ENCODE results near the gene MRPL57. TPM values are rescaled to one million over a fixed set of nuclear protein-coding genes. Genes with fewer than 3 reads are reported as not detected.
"Not testable (repeated sequence)": the region's sequence is repeated elsewhere in the genome, so short reads cannot be mapped to it uniquely, and the experiment has no call there.

MRPL57 gene
- total RNA-seq, 2 donors from 2014 or later = 18.0 to 30.3 TPM

DNA sequence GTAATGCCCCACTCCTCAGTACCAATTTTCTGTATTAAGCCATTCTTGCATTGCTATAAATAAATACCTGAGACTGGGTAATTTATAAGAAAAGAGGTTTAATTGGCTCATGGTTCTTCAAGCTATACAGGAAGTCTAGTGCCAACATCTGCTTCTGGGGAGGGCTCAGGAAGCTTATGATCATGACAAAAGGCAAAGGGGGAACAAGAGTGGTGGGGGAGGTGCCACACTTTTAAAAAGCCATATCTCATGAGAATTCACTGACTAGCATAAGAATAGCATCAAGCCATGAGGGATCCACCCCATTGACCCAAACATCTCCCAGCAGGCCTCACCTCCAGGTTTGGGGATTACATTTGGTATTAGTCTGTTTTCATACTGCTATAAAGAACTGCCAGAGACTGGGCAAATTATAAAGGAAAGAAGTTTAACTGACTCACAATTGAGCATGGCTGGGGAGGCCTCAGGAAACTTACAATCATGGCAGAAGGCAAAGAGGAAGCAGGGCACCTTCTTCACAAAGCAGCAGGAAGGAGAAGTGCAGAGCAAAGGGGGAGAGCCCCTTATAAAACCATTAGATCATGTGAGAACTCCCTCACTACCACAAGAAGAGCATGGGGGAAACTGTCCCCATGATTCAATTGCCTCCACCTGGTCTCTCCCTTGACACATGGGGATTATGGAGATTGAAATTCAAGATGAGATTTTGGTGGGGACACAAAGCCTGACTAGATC is 25.2 kb downstream of the MRPL57 start:
- H3K36me3 ChIP-seq; H3K9me3 ChIP-seq; H3K4me3 ChIP-seq; H3K27ac ChIP-seq; DNase-seq (ENCODE audit: low spot score); H3K4me1 ChIP-seq (ENCODE audit: control insufficient read depth in 1 of 2, low read depth in 2 of 2); ATAC-seq (ENCODE audit: insufficient number of reproducible peaks, low FRiP score, low read depth); H3K27me3 ChIP-seq (replicated peaks; ENCODE audit: insufficient read depth): not testable (repeated sequence)

DNA sequence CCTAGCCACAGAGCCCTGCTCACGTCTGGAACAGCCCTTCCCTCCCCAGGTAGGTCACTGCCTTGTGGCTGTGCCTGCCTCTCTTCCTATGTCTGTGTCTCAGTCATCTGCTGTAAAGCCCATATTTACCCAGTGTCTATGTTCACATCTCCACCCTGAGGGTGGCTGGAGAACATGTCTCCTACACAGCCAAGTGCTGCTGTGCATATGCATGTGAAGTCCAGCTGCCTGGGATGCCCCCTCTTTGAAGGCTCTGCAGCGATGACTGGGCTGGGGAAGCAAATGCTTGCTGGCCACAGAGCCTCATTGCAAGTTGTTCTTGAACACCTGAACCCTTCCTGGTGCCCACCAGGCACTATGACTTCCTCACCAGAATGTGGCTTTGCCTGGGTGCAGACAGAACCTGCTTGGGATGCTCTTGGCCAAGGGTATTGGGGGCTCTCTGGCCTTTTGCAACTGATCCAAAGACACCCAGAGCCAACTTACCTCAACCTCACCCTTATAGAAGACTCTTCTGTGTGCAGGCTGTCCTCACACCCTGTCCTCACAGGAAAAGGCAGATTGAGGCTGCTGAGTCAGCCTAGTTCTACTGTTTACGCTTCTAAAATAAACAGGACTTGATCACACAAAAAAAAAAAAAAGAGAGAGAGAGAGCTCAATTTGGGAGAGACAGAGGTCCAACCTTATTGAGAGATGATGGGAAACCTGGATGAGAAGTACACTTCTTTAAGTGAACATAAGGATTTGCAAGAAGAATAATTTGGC is 26.5 kb downstream of the MRPL57 start:
- H3K27me3 ChIP-seq (replicated peaks; ENCODE audit: insufficient read depth) = no peaks in the 10 kb centered on the region
- H3K27ac ChIP-seq = no peak overlapping the region
- DNase-seq (ENCODE audit: low spot score) (no peak), ATAC-seq (ENCODE audit: insufficient number of reproducible peaks, low FRiP score, low read depth) (no peak)
- no peak overlapping the region for H3K4me3 ChIP-seq
- no peaks in the 10 kb centered on the region for H3K36me3 ChIP-seq
- TF ChIP-seq, protein P1, sequence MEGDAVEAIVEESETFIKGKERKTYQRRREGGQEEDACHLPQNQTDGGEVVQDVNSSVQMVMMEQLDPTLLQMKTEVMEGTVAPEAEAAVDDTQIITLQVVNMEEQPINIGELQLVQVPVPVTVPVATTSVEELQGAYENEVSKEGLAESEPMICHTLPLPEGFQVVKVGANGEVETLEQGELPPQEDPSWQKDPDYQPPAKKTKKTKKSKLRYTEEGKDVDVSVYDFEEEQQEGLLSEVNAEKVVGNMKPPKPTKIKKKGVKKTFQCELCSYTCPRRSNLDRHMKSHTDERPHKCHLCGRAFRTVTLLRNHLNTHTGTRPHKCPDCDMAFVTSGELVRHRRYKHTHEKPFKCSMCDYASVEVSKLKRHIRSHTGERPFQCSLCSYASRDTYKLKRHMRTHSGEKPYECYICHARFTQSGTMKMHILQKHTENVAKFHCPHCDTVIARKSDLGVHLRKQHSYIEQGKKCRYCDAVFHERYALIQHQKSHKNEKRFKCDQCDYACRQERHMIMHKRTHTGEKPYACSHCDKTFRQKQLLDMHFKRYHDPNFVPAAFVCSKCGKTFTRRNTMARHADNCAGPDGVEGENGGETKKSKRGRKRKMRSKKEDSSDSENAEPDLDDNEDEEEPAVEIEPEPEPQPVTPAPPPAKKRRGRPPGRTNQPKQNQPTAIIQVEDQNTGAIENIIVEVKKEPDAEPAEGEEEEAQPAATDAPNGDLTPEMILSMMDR (IDR thresholded peaks at IDR 0.05) = no peak
- no peaks in the 10 kb centered on the region for H3K9me3 ChIP-seq
- no peaks in the 10 kb centered on the region for H3K4me1 ChIP-seq (ENCODE audit: control insufficient read depth in 1 of 2, low read depth in 2 of 2)

DNA sequence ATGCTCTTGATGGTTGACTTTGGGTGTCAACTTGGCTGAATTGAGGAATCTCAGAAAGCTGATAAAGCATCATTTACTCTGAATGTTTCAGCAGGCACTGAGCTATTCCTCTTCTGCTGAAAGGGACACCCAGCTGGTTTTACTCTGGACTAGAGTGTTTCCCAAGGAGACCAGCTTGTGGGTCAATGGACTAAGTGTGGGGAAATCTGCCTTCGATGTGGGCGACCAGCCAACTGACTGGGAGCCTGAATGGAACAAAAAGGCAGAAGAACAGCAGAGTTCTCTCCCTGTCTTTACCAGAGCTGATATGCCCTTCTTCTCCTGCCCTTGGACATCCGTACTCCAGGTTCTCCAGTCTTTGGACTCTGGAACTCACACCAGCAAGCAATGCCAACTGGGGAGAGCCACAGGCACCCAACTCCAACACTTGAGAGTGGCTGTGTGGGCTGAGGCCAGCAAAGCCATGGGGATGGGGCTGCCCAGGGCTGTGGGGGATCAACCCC is 32.2 kb downstream of the MRPL57 start:
- H3K9me3 ChIP-seq = no peaks in the 10 kb centered on the region
- ATAC-seq (ENCODE audit: insufficient number of reproducible peaks, low FRiP score, low read depth) = no peak

DNA sequence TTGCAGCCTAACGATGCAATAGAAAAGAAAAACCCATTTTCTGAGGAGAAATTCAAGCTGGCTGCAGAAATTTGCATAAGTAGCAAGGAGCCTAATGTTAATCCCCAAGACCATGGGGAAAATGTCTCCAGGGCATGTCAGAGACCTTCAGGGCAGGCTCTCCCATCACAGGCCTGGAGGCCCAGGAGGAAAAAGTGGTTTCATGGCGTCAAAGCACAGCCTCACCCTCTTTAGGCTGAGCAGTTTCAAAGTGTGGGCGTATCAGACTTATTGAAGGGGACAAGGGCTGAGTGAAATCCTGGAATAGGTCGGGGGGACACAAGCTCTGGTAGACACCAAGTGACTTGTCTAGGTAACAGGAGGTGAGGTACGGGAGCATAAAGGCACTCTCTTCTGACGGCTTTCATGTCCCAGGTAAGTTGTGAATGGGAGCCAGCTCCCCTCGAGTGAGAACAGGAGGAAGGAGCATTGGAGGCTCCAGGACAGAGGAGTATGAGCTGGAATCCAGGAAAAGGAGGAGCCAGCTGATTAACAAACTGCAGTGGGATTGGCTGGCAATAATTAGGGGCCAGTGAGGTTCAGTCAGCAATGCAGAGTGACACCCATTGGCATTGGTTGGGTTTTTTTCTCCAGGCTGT is 35.8 kb downstream of the MRPL57 start:
- ATAC-seq (ENCODE audit: insufficient number of reproducible peaks, low FRiP score, low read depth) (no peak), DNase-seq (ENCODE audit: low spot score) (no peak)
- TF ChIP-seq, protein P1 (IDR thresholded peaks at IDR 0.05) = no peak

More for the DNA sequence above, 32.2 kb downstream of the MRPL57 start:
- DNase-seq (ENCODE audit: low spot score) = no peak
- no peaks in the 10 kb centered on the region for H3K27me3 ChIP-seq (replicated peaks; ENCODE audit: insufficient read depth)
- no peak overlapping the region for H3K27ac ChIP-seq
- no peak overlapping the region for H3K4me3 ChIP-seq
- H3K4me1 ChIP-seq (ENCODE audit: control insufficient read depth in 1 of 2, low read depth in 2 of 2) = no peaks in the 10 kb centered on the region
- no peaks in the 10 kb centered on the region for H3K36me3 ChIP-seq
- TF ChIP-seq, protein P1 (IDR thresholded peaks at IDR 0.05) = no peak

DNA sequence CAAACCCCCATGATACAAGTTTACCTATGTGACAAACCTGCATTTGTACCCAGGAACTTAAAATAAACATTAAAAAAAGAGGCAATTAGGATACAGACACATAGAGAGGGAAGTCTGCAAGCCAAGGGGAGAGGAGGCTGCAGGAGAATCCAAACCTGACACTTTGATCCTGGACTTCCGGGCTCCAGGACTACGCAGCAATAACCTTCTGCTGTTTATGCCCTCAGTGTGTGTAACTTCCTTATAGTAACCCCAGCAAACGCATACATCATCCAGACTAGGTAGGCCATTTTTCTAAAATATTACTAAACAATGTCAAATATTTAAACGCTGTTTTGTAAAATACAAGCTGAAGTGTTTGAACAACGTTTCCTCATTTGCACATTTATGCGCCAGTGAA is 39.0 kb downstream of the MRPL57 start:
- not testable (repeated sequence) for DNase-seq (ENCODE audit: low spot score); H3K27ac ChIP-seq; H3K4me1 ChIP-seq (ENCODE audit: control insufficient read depth in 1 of 2, low read depth in 2 of 2); H3K36me3 ChIP-seq; H3K4me3 ChIP-seq; ATAC-seq (ENCODE audit: insufficient number of reproducible peaks, low FRiP score, low read depth); H3K9me3 ChIP-seq; H3K27me3 ChIP-seq (replicated peaks; ENCODE audit: insufficient read depth)

More for the DNA sequence above, 35.8 kb downstream of the MRPL57 start:
- Histone ChIP-seq H3K27ac (no peak overlapping the region), H3K36me3 (no peaks in the 10 kb centered on the region), H3K27me3 (replicated peaks; ENCODE audit: insufficient read depth) (no peaks in the 10 kb centered on the region), H3K4me3 (no peak overlapping the region), H3K4me1 (ENCODE audit: control insufficient read depth in 1 of 2, low read depth in 2 of 2) (no peaks in the 10 kb centered on the region), H3K9me3 (no peaks in the 10 kb centered on the region)

DNA sequence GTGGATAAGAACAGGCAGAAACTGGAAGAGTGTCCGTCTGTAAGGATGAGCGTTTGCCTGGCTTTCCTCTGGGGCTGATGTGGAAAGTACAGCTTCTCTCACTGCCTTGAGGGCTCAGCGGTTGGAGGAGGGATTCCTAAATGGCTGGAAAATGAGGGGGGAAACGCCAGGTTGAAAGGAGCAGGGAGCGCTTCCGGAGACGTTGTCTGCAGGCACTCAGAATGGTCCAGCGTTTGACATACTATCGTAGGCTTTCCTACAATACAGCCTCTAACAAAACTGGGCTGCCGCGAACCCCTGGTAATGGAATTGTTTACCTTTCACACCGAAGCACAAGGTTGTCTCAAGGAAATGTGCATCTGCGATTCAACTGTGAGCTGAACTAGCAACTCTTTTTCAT is 39.9 kb downstream of the MRPL57 start:
- no peaks in the 10 kb centered on the region for H3K36me3 ChIP-seq
- H3K4me3 ChIP-seq = no peak overlapping the region
- H3K9me3 ChIP-seq = peaks cover 5% of the 10 kb centered on the region
- DNase-seq (ENCODE audit: low spot score) = no peak
- H3K27ac ChIP-seq = no peak overlapping the region
- ATAC-seq (ENCODE audit: insufficient number of reproducible peaks, low FRiP score, low read depth) = no peak
- H3K4me1 ChIP-seq (ENCODE audit: control insufficient read depth in 1 of 2, low read depth in 2 of 2) = no peaks in the 10 kb centered on the region
- TF ChIP-seq, protein P1 (IDR thresholded peaks at IDR 0.05) = no peak
- H3K27me3 ChIP-seq (replicated peaks; ENCODE audit: insufficient read depth) = no peaks in the 10 kb centered on the region

All from thoracic aorta (tissue), 2 donors.